Endometrium (tissue), 2 donors: Measurements from ENCODE around the gene PARP15.
"Not testable (repeated sequence)": the region's sequence is repeated elsewhere in the genome, so short reads cannot be mapped to it uniquely, and the experiment has no call there.

Source experiments
- FAIRE-seq: peaks from 2 replicates; lab custom pipeline; 2012; peaks lifted over from hg19 to GRCh38; lab: Jason Lieb, UNC
- donor health status: control.
- donor health status: control.

Gene PARP15

GRCh38 chr3:122668930-122669730 lies 91.7 kb downstream of the PARP15 start:
- no peak for FAIRE-seq

GRCh38 chr3:122671553-122671952 lies 94.1 kb downstream of the PARP15 start:
- no peak for FAIRE-seq

DNA sequence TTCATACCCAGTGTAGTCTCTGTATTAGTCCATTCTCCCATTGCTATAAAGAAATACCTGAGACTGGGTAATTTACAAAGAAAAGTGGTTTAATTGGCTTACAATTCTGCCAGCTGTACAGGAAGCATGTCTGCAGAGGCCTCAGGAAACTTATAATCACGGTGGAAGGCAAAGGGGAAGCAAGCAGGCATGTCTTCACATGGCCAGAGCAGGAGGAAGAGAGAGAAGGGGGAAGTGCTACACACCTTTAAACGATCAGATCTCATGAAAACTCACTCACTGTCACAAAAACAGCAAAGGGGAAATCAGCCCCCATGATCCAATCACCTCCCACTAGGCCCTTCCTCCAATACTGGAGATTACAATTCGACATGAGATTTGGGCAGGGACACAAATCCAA lies 96.9 kb downstream of the PARP15 start:
- FAIRE-seq = no peak

DNA sequence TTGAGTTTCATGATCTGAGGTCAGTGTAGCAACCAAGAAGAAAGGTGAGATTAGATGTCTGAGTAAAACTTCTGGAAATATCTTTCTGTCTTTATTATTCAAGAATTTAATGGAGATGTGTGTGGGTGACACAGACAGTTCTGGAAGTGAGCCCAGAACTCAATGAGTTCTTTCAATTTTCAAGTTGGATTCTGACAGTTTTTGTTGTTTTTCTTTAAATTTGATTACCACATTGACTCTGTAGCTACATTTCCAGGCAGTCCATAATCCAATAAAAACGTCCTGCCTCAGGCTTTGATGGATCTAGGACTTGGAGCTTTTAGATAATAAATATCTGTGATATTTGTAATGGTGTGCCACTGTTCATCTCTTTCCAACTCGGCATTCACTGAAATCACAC lies 99.3 kb downstream of the PARP15 start:
- no peak for FAIRE-seq

GRCh38 chr3:122677216-122677615 lies 99.8 kb downstream of the PARP15 start:
- no peak for FAIRE-seq

- FAIRE-seq = no peak
Measured at GRCh38 chr3:122678506-122678905, 101.1 kb downstream of the PARP15 start.

DNA sequence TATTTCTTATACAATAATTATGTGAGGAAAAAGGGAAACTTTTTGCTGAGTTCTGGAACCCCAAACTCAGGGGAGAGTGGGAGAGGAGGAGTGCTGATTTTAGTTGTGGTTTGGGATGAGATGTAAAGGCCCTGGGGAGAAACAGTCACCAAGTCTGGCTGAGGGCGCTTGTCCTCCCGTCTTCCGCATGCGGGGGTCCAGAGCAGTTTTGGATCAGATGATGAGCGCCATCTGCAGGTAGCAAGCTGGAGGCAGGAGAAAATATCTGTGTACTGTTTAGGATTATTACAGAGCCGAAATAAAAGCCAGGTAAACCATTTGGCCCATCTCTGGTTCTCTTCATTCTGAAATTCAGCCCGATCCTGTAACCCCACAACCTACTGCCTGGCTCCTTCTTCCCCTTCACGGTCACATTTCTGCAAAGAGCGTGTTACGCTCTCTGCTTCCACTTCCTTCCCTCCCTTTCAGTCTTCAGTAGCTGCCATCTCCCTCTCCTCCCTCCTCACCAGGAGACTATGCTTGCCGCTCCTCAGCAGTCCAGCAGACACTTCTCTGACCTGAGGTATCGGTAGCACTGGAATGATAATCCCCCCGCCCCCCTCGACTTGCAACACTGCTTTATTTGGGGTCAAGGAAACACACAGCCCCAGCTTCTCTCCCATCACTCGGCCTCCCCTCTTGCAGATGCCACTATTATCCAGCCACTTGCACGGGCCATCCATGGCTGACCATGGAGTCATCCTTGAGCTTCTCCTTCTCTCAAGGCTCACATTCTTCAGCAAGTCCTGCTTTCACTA lies 101.8 kb downstream of the PARP15 start:
- no peak for FAIRE-seq

- no peak for FAIRE-seq
Measured at GRCh38 chr3:122679882-122680474, 102.5 kb downstream of the PARP15 start.

GRCh38 chr3:122680475-122681283 lies 103.2 kb downstream of the PARP15 start, which contains the start of gene PARP14:
Gene PARP14 (plus strand): TSS chr3:122680839. CDS start chr3:122680884, 45 bp downstream.
- no peak for FAIRE-seq

GRCh38 chr3:122681284-122681973 lies 104.0 kb downstream of the PARP15 start:
- FAIRE-seq = no peak

DNA sequence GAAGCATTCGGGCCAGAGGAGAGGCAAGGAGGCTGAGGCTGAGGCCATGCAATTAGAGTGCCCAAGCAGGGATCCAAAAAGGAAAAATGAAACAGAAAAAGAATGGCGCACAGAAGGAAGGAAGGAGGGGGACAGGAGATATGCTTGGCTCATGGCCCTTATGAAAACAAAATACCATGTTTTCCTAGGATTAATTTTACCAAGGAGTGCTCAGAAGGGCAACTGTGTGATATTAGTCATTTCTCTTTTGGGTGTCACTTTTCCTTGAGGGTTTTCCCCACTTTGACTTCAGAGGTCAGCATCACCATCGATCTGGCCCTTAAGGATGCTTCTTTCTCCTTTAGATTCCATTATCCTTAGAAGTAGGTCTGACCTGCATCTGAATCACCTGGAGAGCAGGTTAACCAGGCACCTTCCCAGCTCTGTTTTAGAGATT lies 104.5 kb downstream of the PARP15 start:
- no peak for FAIRE-seq

GRCh38 chr3:122682778-122683411 lies 105.4 kb downstream of the PARP15 start:
- not testable (repeated sequence) for FAIRE-seq

DNA sequence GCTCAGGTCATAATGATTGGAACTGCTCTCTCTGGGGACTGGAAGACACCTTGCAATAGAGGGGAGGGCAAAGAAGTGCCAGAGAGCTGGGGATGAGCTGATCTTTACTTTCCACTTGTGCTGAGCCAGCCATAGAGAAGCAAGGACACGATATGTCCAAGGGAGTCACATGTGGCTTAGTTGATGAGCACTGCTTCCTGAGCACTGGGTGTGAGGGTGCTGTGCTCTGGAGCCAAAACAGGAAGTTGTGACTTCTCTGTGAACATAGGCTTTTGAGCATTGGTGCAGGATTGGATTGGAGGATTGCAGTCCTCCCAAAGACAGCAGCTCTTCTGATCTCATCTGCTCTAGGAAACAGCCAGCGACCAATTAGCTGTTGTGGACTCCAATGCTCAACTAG lies 109.8 kb downstream of the PARP15 start:
- no peak for FAIRE-seq
